Endometrial microvascular endothelial cells (primary cell): ENCODE measurements around the gene TMEM233. TPM values are rescaled to one million over a fixed set of nuclear protein-coding genes. Genes with fewer than 3 reads are reported as not detected.
"Not testable (repeated sequence)": the region's sequence is repeated elsewhere in the genome, so short reads cannot be mapped to it uniquely, and the experiment has no call there.

Experiments used
- in situ Hi-C: cut with HindIII; loops from 2 replicates; pipeline ENCODE4 v1.10.0; 2017; ENCODE audit warnings: low sequenced_read_pairs, low pct_unique_long_range_greater_than_20kb; ENCODE audit errors: inconsistent ontology term
- total RNA-seq: library from RNA; depleted of rRNA; stranded (reverse); fragments of >200 nt; gene quantifications from one replicate; pipeline ENCODE4 v1.2.3, GENCODE V29; 2015; ENCODE audit errors: inconsistent ontology term

TMEM233 gene
- total RNA-seq, 1 donor from 2014 or later = 0.09 TPM

GRCh38 chr12:119644930-119645329, 51.4 kb downstream of the TMEM233 start:
- in situ Hi-C loops = no loop called here

DNA sequence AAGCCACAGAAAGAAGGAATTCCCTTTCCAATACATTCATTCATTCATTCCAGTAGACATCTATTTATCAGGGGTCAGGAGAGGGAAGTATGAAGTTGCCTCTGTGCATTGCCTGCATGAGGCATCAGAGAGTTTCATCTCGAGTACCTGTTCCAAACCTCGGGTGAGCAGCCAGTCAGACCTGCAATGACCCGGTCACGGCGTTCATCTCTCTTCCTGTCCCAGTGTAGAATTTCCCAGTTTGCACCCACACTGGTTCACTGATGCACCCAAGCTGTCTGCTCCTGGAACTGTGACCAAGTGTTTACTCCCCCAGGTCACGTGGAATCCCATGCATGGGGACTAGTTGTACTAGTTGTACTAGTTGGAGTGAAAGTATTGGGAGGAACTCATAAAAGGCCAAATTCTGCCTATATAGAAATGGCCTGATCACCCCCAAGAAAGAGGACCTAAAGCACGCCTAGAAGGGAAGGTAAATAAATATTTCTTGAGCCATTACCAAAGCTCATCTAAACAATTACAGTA, 52.0 kb downstream of the TMEM233 start:
- in situ Hi-C loops = no loop called here

- in situ Hi-C loops = no loop called here
These were observed 55.7 kb downstream of the TMEM233 start for GRCh38 chr12:119649202-119649808.

GRCh38 chr12:119652665-119653064, 59.1 kb downstream of the TMEM233 start:
- in situ Hi-C loops = no loop called here

GRCh38 chr12:119657001-119657400, 63.4 kb downstream of the TMEM233 start:
- in situ Hi-C loops = not testable (repeated sequence)

- in situ Hi-C loops = not testable (repeated sequence)
These were observed 64.6 kb downstream of the TMEM233 start for GRCh38 chr12:119658166-119658565.

GRCh38 chr12:119659289-119659897, 65.8 kb downstream of the TMEM233 start:
- in situ Hi-C loops = no loop called here

DNA sequence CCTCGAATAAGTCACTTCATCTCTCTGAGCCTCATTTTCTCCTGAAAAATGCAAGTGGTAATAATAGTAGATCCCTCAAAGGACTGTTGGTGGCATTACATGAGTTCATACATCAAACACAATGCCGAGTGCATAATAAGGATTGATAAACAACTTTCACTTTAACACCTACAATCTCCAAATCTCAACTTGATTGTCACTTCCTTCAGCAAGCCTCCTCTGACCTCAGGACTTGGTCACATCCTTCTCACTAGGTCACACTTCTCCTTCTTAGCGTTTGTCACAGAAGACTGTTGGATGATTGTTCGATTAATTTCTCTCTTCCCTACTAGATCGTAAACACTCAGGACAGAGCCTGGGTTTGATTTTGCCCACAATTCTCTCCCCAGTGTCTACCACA, 66.5 kb downstream of the TMEM233 start:
- in situ Hi-C loops = no loop called here

GRCh38 chr12:119661882-119662281, 68.3 kb downstream of the TMEM233 start:
- in situ Hi-C loops = no loop called here

DNA sequence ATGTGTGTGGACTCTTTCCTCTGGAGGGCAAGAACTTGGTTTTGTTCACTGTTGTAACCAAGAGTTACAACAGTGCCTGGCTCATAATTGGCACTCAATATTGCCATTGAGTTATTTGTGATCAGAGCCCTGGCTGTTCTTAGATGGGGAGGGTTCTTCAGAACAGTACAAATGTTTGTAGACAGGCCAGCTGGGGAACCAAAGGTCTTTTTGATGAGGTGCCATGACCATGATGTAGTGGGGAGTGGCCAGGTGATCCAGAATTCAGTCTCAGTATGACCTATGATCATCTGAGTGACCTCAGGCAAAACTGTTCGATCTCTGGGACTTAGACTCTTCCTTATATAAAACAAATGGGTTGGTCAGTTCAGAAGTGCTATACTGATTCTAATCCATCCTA, 71.1 kb downstream of the TMEM233 start:
- in situ Hi-C loops = no loop called here

- in situ Hi-C loops = no loop called here
These were observed 71.8 kb downstream of the TMEM233 start for GRCh38 chr12:119665164-119665929.

- in situ Hi-C loops = no loop called here
These were observed 72.7 kb downstream of the TMEM233 start for GRCh38 chr12:119666226-119666795.

DNA sequence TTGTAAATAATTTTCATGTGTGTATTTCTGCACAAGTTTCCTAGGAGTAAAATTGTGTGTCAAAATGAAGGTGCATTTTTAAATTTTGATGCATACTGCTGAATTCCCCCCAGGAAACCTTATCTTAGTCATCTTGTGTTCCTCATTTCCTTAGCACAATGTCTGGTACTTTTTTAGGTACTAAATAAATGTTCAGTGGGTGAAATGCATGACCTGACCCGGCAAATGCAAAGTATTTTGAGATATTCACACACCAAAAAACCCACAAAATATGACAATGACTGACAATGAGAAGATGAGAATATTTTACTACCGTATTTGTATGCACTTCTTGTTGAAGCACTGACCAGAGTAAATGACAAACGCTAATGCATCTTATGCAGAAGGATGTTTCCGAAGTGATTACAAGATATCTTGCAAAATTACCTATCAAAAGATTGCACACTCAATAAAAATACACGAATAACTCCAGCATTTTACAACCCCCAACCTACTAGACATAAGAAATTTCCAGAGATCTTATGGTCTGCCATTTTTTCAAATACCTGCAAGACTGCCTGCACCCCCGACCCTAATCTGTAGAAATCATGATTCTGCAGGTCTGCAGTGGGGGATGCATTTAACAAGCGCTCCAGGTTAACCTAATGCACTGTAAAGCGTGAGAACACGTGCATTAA, 73.5 kb downstream of the TMEM233 start:
- in situ Hi-C loops = no loop called here

DNA sequence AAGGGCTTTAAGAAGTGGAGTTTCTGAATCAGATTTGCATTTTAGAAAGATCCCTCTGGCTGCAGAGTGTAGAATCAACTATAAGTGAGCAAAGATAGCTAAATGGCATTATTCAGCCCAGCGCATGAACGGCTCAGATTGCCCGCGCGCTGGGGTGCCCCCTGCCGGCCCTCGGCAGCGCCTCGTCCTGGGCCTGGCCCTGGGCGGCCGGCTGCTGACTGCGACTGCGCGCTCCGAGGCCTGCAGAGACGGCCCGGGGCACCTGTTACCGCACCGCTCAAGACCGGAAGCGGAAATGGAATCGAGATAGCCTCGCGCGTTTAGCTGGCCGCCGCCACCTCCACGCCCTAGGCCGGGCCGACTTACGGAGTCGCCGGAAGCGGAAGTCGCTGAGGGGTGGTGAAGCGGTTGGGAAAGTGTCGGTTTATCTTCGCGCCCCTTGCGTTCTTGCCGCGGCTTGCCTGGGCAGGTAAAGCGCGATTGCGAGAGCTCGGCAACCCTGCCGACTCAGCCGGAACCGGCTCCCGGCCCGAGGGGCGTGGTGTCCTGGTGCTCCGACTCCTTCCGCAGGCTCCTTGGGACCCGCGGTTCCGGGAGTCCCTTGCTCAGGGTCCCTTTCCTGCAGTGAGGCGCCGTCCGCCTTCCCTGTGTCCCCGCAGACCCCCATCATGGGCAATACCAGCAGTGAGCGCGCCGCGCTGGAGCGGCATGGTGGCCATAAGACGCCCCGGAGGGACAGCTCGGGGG, 74.2 kb downstream of the TMEM233 start, which contains the start of gene PRKAB1:
Gene PRKAB1, plus strand, starts transcription at position 557 of the 747 bp plus-strand sequence. Its CDS starts 112 bp downstream, at position 669.
- in situ Hi-C loops = no loop called here

DNA sequence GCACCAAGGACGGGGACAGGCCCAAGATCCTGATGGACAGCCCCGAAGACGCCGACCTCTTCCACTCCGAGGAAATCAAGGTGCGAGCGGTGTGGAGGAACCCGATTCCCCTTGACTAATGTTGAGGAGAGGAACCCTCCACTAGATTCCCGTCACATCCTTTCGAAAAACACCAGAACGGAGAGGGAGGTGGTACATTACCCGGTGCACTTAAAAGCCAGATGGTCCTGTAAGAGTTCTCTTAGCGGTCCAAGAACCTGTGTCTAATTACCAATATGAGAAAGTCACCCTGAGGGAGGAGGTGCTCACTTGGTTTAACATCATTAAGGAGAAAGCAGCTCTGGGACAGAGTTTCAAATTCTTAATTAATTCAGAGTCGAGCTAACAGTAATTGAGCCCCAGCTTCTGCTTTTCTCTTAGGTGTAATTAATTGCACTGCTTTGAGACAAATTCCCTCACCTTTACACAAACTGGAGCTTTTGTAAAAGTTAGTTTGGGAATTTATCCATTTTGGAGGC, 74.8 kb downstream of the TMEM233 start:
- in situ Hi-C loops = no loop called here

GRCh38 chr12:119669744-119670472, 76.3 kb downstream of the TMEM233 start:
- in situ Hi-C loops = no loop called here

- in situ Hi-C loops = no loop called here
These were observed 77.5 kb downstream of the TMEM233 start for GRCh38 chr12:119671070-119671469.
